ENCODE data around the gene C2CD4A. TPM values are rescaled to one million over a fixed set of nuclear protein-coding genes. Genes with fewer than 3 reads are reported as not detected.

The C2CD4A gene
- total and polyA plus RNA-seq, 9 of the 15 experiments (the other 6 are each of a cell fraction or from before 2014, with no cell fraction given), result not detected

- TF ChIP-seq, protein P1, sequence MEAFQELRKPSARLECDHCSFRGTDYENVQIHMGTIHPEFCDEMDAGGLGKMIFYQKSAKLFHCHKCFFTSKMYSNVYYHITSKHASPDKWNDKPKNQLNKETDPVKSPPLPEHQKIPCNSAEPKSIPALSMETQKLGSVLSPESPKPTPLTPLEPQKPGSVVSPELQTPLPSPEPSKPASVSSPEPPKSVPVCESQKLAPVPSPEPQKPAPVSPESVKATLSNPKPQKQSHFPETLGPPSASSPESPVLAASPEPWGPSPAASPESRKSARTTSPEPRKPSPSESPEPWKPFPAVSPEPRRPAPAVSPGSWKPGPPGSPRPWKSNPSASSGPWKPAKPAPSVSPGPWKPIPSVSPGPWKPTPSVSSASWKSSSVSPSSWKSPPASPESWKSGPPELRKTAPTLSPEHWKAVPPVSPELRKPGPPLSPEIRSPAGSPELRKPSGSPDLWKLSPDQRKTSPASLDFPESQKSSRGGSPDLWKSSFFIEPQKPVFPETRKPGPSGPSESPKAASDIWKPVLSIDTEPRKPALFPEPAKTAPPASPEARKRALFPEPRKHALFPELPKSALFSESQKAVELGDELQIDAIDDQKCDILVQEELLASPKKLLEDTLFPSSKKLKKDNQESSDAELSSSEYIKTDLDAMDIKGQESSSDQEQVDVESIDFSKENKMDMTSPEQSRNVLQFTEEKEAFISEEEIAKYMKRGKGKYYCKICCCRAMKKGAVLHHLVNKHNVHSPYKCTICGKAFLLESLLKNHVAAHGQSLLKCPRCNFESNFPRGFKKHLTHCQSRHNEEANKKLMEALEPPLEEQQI (IDR thresholded peaks at IDR 0.05), result no peak
- TF ChIP-seq HDAC6 (IDR thresholded peaks at IDR 0.05; ENCODE audit: low read depth, low read length) (no peak), ZNF764 (CRISPR knock-in tag; IDR thresholded peaks at IDR 0.05; ENCODE audit: low read depth) (no peak), REST (IDR thresholded peaks at IDR 0.05; ENCODE audit: borderline replicate concordance) (peak; percentile 65), REST (CRISPR knock-in tag; IDR thresholded peaks at IDR 0.05; ENCODE audit: low read depth) (peak; percentile 26; the same call in 1 of the 2 replicates), PRMT5 (CRISPR knock-in tag; IDR thresholded peaks at IDR 0.05) (no peak), PBX2 (CRISPR knock-in tag; IDR thresholded peaks at IDR 0.05; ENCODE audit: low read depth) (no peak), PBX2 (tag; conservative IDR thresholded peaks at IDR 0.05; ENCODE audit: low read depth) (no peak), ZNF780A (CRISPR knock-in tag; IDR thresholded peaks at IDR 0.05) (no peak), ETV5 (CRISPR knock-in tag; IDR thresholded peaks at IDR 0.05; ENCODE audit: low read depth) (no peak), SIRT6 (IDR thresholded peaks at IDR 0.05; ENCODE audit: low read depth, low read length) (no peak), ZFPM2 (CRISPR knock-in tag; IDR thresholded peaks at IDR 0.05) (no peak), RUNX1 (IDR thresholded peaks at IDR 0.05; ENCODE audit: low read depth) (no peak), ATF7 (IDR thresholded peaks at IDR 0.05) (peak; percentile 76; the same call in 1 of the 2 replicates), GATA2 (CRISPR knock-in tag; IDR thresholded peaks at IDR 0.05) (no peak), LARP7 (IDR thresholded peaks at IDR 0.05) (no peak)
These were observed 6.5 kb upstream of the C2CD4A start, which contains the start of gene VPS13C (continued) for GRCh38 chr15:62060113-62060895.

Measured in K562 (cell line).